Measurements from ENCODE around the gene DOLPP1. TPM values are rescaled to one million over a fixed set of nuclear protein-coding genes. Genes with fewer than 3 reads are reported as not detected.

DOLPP1 gene
- total and polyA plus RNA-seq, 2 of the 8 experiments (the other 6 are each of a cell fraction or from before 2014, with no cell fraction given) = 36.0 to 45.3 TPM

- no peak overlapping the region for H2BK5ac ChIP-seq (ENCODE audit: low read depth, low read length)
- H4K5ac ChIP-seq (ENCODE audit: insufficient read length, low read depth, low read length) = no peak overlapping the region
- H4K91ac ChIP-seq (replicated peaks; ENCODE audit: insufficient read length, low read length) = no peak overlapping the region
- no peak overlapping the region for H3K4me2 ChIP-seq (ENCODE audit: insufficient read depth in 1 of 2, low read depth in 2 of 2, low read length in 2 of 2)
- H4K20me1 ChIP-seq (replicated peaks in 1 of 2; ENCODE audit: control insufficient read depth in 1 of 2, insufficient read depth in 2 of 2, low read length in 2 of 2) = peaks cover 0 to 5% of the 10 kb centered on the region in 2 experiments
- no peak overlapping the region for H3K14ac ChIP-seq (ENCODE audit: insufficient read length)
- no peak overlapping the region for H3K18ac ChIP-seq (ENCODE audit: extremely low read depth, low read length)
- H2BK20ac ChIP-seq (ENCODE audit: low read length) = no peak overlapping the region
- no peak overlapping the region for H2AK5ac ChIP-seq (ENCODE audit: low read depth, low read length)
- no peak overlapping the region for H3K23ac ChIP-seq (ENCODE audit: insufficient read length)
- H3K56ac ChIP-seq (replicated peaks; ENCODE audit: insufficient read length, low read depth, low read length) = no peak overlapping the region
- CTCF ChIA-PET (ENCODE audit: partially characterized antibody) = interaction anchor here (0.6 to 2.7 kb wide), 4 partner anchors 10 to 750 kb away, joined by 3 to 10 read pairs (median 4); partner anchors contain the start of gene SH3GLB2
- H2BK15ac ChIP-seq (ENCODE audit: low read length) = no peak overlapping the region
- H3K79me2 ChIP-seq (ENCODE audit: control insufficient read depth in 1 of 2, insufficient read depth in 2 of 2, low read length in 2 of 2) = peaks cover 0 to 23% of the 10 kb centered on the region in 2 experiments; a peak in 2 of 4 replicates
- FAIRE-seq (no peak), DNase-seq (ENCODE audit: low read depth in 1 of 2, low spot score in 2 of 2) (no peak)
- H3K4me1 ChIP-seq (replicated peaks in 1 of 4; ENCODE audit: control insufficient read depth in 3 of 4, insufficient read depth in 4 of 4, low read length in 3 of 4) = peaks cover 0 to 10% (median 5%) of the 10 kb centered on the region in 4 experiments; a peak in 5 of 7 replicates
- POLR2A ChIA-PET (ENCODE audit: partially characterized antibody) = interaction anchor here (1.0 kb wide), 1 partner anchor 48 kb away, joined by 3 read pairs; no protein-coding TSS in a partner anchor
- peaks cover 0 to 16% (median 7%) of the 10 kb centered on the region in 4 experiments; a peak in 5 of 8 replicates for H3K36me3 ChIP-seq (ENCODE audit: control insufficient read depth in 2 of 4, insufficient read depth in 4 of 4, low read length in 3 of 4)
- peaks cover 7% of the 10 kb centered on the region for H3K23me2 ChIP-seq (ENCODE audit: low read depth, low read length)
- WGBS, 2 experiments (ENCODE audit: extremely low coverage in 1 of 2, insufficient coverage in 1 of 2, insufficient read length in 1 of 2, insufficient replicate concordance in 2 of 2, low coverage in 1 of 2, low lambda C conversion rate in 2 of 2, missing lambda C conversion rate in 1 of 2) = 94% methylated on average over 12 of the region's 12 CpGs; no CpG with 5 or more reads in 1 of the 2 experiments
- no peak overlapping the region for H2BK120ac ChIP-seq (replicated peaks; ENCODE audit: low read depth, low read length)
- H3K79me1 ChIP-seq (ENCODE audit: low read depth, low read length) = peaks cover 7% of the 10 kb centered on the region
- H3K9ac ChIP-seq (replicated peaks in 1 of 4; ENCODE audit: extremely low read depth in 1 of 4, low read depth in 3 of 4, low read length in 3 of 4) = no peak overlapping the region
- no peak overlapping the region for H2AFZ ChIP-seq (ENCODE audit: low read length)
- no peaks in the 10 kb centered on the region for H3K27me3 ChIP-seq (replicated peaks in 1 of 4; ENCODE audit: control insufficient read depth in 3 of 4, extremely low read depth in 1 of 4, insufficient read depth in 3 of 4, low read length in 3 of 4)
- no peak overlapping the region for H2BK12ac ChIP-seq (ENCODE audit: low read depth, low read length)
- H3K4ac ChIP-seq (replicated peaks; ENCODE audit: insufficient read length, low read depth, low read length) = no peak overlapping the region
- H3K27ac ChIP-seq (ENCODE audit: low read depth, low read length) = no peak overlapping the region; the same call in 1 of the 2 replicates
- H3K4me3 ChIP-seq (ENCODE audit: extremely low read depth in 1 of 4, insufficient read depth in 2 of 4, low read depth in 3 of 4, low read length in 4 of 4) = no peak overlapping the region
- H3K9me3 ChIP-seq (ENCODE audit: insufficient read depth in 2 of 2, low read depth in 1 of 2, low read length in 1 of 2) = no peaks in the 10 kb centered on the region
- no peak for TF ChIP-seq YY1 (IDR thresholded peaks at IDR 0.05; ENCODE audit: low read depth, low read length)
- no peak for TF ChIP-seq SUZ12 (IDR thresholded peaks at IDR 0.05; ENCODE audit: low read length)
- no peak for TF ChIP-seq CBX8 (IDR thresholded peaks at IDR 0.05; ENCODE audit: borderline replicate concordance, low read depth, low read length)
- no peak for TF ChIP-seq BACH1 (IDR thresholded peaks at IDR 0.05; ENCODE audit: low read length)
- no peak for TF ChIP-seq EZH2 (IDR thresholded peaks at IDR 0.05; ENCODE audit: low read depth, low read length, severe bottlenecking)
- TF ChIP-seq TAF1 (IDR thresholded peaks at IDR 0.05; ENCODE audit: low read depth, low read length) = no peak
- no peak for TF ChIP-seq RXRA (IDR thresholded peaks at IDR 0.05; ENCODE audit: insufficient read depth, low read depth, low read length)
- no peak for TF ChIP-seq POLR2A (IDR thresholded peaks at IDR 0.05; ENCODE audit: control extremely low read depth in 1 of 2, low read depth in 2 of 2, low read length in 2 of 2)
- no peak overlapping the region for H4K8ac ChIP-seq (ENCODE audit: extremely low read depth, insufficient read depth, low read length)
Observed at GRCh38 chr9:129040113-129040643, 40.7 kb upstream of the DOLPP1 start.

Data from H1 (cell line).